Measurements from ENCODE around the gene RCE1.

DNA sequence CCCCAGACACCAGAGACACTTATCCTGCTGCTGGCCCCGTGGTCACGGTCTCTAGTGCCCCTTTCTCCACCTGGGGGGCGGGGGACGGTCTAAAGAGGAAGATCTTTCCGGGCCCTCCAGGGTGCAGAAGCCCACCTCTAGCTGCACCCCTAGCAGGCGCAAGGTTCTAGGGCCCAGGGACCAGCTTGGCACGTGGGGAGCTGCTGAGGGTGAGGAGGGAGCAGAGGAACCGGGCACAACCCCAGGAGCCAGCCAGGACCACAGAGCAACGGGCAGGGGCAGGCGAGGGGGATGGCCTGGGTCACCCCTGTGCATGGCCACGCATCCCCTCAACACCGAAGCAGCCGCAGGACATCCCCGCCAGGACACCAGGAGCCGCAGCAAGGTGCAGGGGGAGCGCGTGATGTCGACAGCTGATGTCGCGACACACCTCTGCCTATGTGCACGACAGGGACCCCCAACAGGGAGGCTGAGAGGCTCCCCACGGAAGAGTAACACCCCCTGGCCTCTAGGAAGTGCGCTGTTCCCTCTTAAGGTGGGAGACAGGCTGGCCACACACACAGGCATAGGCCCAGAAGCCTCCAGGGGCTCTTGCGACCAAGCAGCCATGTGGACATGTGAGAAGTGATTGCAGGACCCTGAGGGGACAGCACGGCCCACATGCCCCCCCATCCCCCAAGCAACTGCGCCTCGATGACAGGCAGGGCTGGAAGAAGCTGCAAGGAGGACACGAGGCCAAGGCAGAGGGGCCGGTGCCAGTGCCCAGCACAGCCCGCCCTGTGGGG lies 18.7 kb downstream of the RCE1 start:
- TF ChIP-seq, protein P1, sequence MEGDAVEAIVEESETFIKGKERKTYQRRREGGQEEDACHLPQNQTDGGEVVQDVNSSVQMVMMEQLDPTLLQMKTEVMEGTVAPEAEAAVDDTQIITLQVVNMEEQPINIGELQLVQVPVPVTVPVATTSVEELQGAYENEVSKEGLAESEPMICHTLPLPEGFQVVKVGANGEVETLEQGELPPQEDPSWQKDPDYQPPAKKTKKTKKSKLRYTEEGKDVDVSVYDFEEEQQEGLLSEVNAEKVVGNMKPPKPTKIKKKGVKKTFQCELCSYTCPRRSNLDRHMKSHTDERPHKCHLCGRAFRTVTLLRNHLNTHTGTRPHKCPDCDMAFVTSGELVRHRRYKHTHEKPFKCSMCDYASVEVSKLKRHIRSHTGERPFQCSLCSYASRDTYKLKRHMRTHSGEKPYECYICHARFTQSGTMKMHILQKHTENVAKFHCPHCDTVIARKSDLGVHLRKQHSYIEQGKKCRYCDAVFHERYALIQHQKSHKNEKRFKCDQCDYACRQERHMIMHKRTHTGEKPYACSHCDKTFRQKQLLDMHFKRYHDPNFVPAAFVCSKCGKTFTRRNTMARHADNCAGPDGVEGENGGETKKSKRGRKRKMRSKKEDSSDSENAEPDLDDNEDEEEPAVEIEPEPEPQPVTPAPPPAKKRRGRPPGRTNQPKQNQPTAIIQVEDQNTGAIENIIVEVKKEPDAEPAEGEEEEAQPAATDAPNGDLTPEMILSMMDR (IDR thresholded peaks at IDR 0.05), result no peak
- TF ChIP-seq POLR2A (IDR thresholded peaks at IDR 0.05), result no peak
- TF ChIP-seq POLR2AphosphoS5 (IDR thresholded peaks at IDR 0.05), result no peak
